Smooth muscle cell (in vitro differentiated cells): ENCODE data around the gene CHEK1. TPM values are rescaled to one million over a fixed set of nuclear protein-coding genes. Genes with fewer than 3 reads are reported as not detected.
"Not testable (repeated sequence)": the region's sequence is repeated elsewhere in the genome, so short reads cannot be mapped to it uniquely, and the experiment has no call there.

Source experiments
- DNase-seq: peaks from one replicate; lab custom pipeline; 2025; ENCODE audit not compliant: unreplicated experiment; lab: John Stamatoyannopoulos, UW
- H2AFZ ChIP-seq: fragments of 200-600 bp; sonication (generic); 2 replicates; pipeline ENCODE4 v1.6.0; 2016; ENCODE audit warnings: antibody characterized with exemption, low read depth, mild to moderate bottlenecking
- H3F3A ChIP-seq: fragments of 200-600 bp; sonication (generic); 2 replicates; pipeline ENCODE4 v1.6.0; 2017; ENCODE audit warnings: antibody characterized with exemption, low read depth
- H3K27ac ChIP-seq: fragments of 200-600 bp; sonication (generic); 2 replicates; pipeline ENCODE4 v1.5.1; 2016; ENCODE audit warnings: low read depth, mild to moderate bottlenecking
- H3K27me3 ChIP-seq: fragments of 200-600 bp; sonication (generic); 2 replicates; pipeline ENCODE4 v1.6.1; 2016; ENCODE audit warnings: low read depth, mild to moderate bottlenecking
- H3K36me3 ChIP-seq: fragments of 200-600 bp; sonication (generic); 2 replicates; pipeline ENCODE4 v1.5.1; 2016; ENCODE audit warnings: low read depth
- H3K4me1 ChIP-seq: fragments of 200-600 bp; sonication (generic); 2 replicates; pipeline ENCODE4 v1.5.1; 2016; ENCODE audit warnings: low read depth
- H3K4me2 ChIP-seq: fragments of 200-600 bp; sonication (generic); 2 replicates; pipeline ENCODE4 v1.6.0; 2016; ENCODE audit warnings: mild to moderate bottlenecking
- H3K4me3 ChIP-seq: fragments of 200-600 bp; sonication (generic); 2 replicates; pipeline ENCODE4 v1.5.1; 2016; ENCODE audit warnings: mild to moderate bottlenecking
- H3K79me2 ChIP-seq: fragments of 200-600 bp; sonication (generic); 2 replicates; pipeline ENCODE4 v1.6.0; 2016; ENCODE audit warnings: low read depth, mild to moderate bottlenecking
- H3K9ac ChIP-seq: fragments of 200-600 bp; sonication (generic); 2 replicates; pipeline ENCODE4 v1.6.0; 2016; ENCODE audit warnings: low read depth
- H3K9me3 ChIP-seq: fragments of 200-600 bp; sonication (generic); replicated peaks from 2 replicates; pipeline ENCODE4 v1.5.1; 2016; ENCODE audit warnings: low read depth
- H4K20me1 ChIP-seq: fragments of 200-600 bp; sonication (generic); 2 replicates; pipeline ENCODE4 v1.6.0; 2016; ENCODE audit warnings: low read depth
- CTCF ChIP-seq: fragments of 200-600 bp; sonication (generic); IDR thresholded peaks from 2 replicates; pipeline ENCODE4 v1.5.1; 2017; ENCODE audit warnings: borderline replicate concordance, mild to moderate bottlenecking, antibody characterized with exemption; ENCODE audit not compliant: insufficient read depth, poor library complexity, severe bottlenecking
- WGBS: methylation state at CpG from one replicate; pipeline ENCODE4 v1.1.7; 2016; ENCODE audit warnings: low lambda C conversion rate; 5-methylcytosine and 5-hydroxymethylcytosine counted together
- polyA plus RNA-seq: library from polyadenylated mRNA; unstranded; fragments of >200 nt; fragmentation: Nextera tagmentation; extraction: Ambion mirVana; gene quantifications from 2 replicates; pipeline ENCODE4 v1.2.1, GENCODE V29; 2016
- total RNA-seq: library from RNA; depleted of rRNA; stranded (reverse); fragments of >200 nt; gene quantifications from 2 replicates; pipeline ENCODE4 v1.2.3, GENCODE V29; 2014

Gene CHEK1
- total and polyA plus RNA-seq, 2 experiments from 2014 or later, result 18.4 to 27.6 TPM

GRCh38 chr11:125692887-125693286, 67.9 kb downstream of the CHEK1 start:
- H3K4me3 ChIP-seq, result no peak overlapping the region
- WGBS, result 95% methylated on average over 5 of the region's 5 CpGs
- H3K9ac ChIP-seq, result no peak overlapping the region
- H3K36me3 ChIP-seq, result no peaks in the 10 kb centered on the region
- no peak overlapping the region for H3K4me2 ChIP-seq
- no peaks in the 10 kb centered on the region for H3F3A ChIP-seq
- H3K27me3 ChIP-seq, result no peaks in the 10 kb centered on the region
- H3K4me1 ChIP-seq, result no peaks in the 10 kb centered on the region
- no peaks in the 10 kb centered on the region for H3K9me3 ChIP-seq
- H4K20me1 ChIP-seq, result no peaks in the 10 kb centered on the region
- TF ChIP-seq CTCF, result no peak
- no peak overlapping the region for H3K27ac ChIP-seq
- no peak for DNase-seq
- H2AFZ ChIP-seq, result no peak overlapping the region
- H3K79me2 ChIP-seq, result no peaks in the 10 kb centered on the region

- H3K79me2 ChIP-seq, result no peaks in the 10 kb centered on the region
- no peaks in the 10 kb centered on the region for H3K27me3 ChIP-seq
- TF ChIP-seq CTCF, result no peak
- H3K27ac ChIP-seq, result no peak overlapping the region
- 96% methylated on average over 2 of the region's 2 CpGs for WGBS
- no peaks in the 10 kb centered on the region for H3K36me3 ChIP-seq
- H3K4me2 ChIP-seq, result no peak overlapping the region
- no peak overlapping the region for H3K4me3 ChIP-seq
- no peak for DNase-seq
- H3K9ac ChIP-seq, result no peak overlapping the region
- no peaks in the 10 kb centered on the region for H3K4me1 ChIP-seq
- no peak overlapping the region for H2AFZ ChIP-seq
- H3K9me3 ChIP-seq, result no peaks in the 10 kb centered on the region
- no peaks in the 10 kb centered on the region for H3F3A ChIP-seq
- no peaks in the 10 kb centered on the region for H4K20me1 ChIP-seq
Measured at GRCh38 chr11:125694951-125695350, 70.0 kb downstream of the CHEK1 start.

- Histone ChIP-seq H3K79me2 (no peaks in the 10 kb centered on the region), H2AFZ (no peak overlapping the region), H3K4me1 (no peaks in the 10 kb centered on the region), H3K36me3 (no peaks in the 10 kb centered on the region), H3K27ac (no peak overlapping the region), H4K20me1 (no peaks in the 10 kb centered on the region), H3F3A (no peaks in the 10 kb centered on the region), H3K9ac (no peak overlapping the region), H3K4me3 (no peak overlapping the region), H3K27me3 (no peaks in the 10 kb centered on the region), H3K4me2 (no peak overlapping the region), H3K9me3 (no peaks in the 10 kb centered on the region)
- no peak for DNase-seq
- WGBS, result 87% methylated on average over 6 of the region's 6 CpGs
- no peak for TF ChIP-seq CTCF
Measured at GRCh38 chr11:125701018-125701610, 76.2 kb downstream of the CHEK1 start.

- Histone ChIP-seq H3K4me1 (no peaks in the 10 kb centered on the region), H3K9me3 (no peaks in the 10 kb centered on the region), H3F3A (no peaks in the 10 kb centered on the region), H3K79me2 (no peaks in the 10 kb centered on the region), H3K36me3 (no peaks in the 10 kb centered on the region), H3K27me3 (no peaks in the 10 kb centered on the region), H4K20me1 (no peaks in the 10 kb centered on the region), H3K4me2 (no peak overlapping the region), H2AFZ (no peak overlapping the region), H3K4me3 (no peak overlapping the region), H3K27ac (no peak overlapping the region), H3K9ac (no peak overlapping the region)
- DNase-seq, result no peak
- TF ChIP-seq CTCF, result no peak
- WGBS, result 69% methylated on average over 6 of the region's 6 CpGs
Measured at GRCh38 chr11:125701858-125702621, 77.1 kb downstream of the CHEK1 start.

GRCh38 chr11:125704686-125705085, 79.7 kb downstream of the CHEK1 start:
- H3K79me2 ChIP-seq, H4K20me1 ChIP-seq, H2AFZ ChIP-seq, H3K4me3 ChIP-seq, H3F3A ChIP-seq, H3K27ac ChIP-seq, H3K27me3 ChIP-seq, H3K9ac ChIP-seq, H3K36me3 ChIP-seq, H3K4me2 ChIP-seq, H3K4me1 ChIP-seq, DNase-seq, H3K9me3 ChIP-seq: not testable (repeated sequence)
- 92% methylated on average over 17 of the region's 24 CpGs for WGBS
